Heart right ventricle (tissue), 16 donors: Measurements from ENCODE around the gene MTHFSD. TPM values are rescaled to one million over a fixed set of nuclear protein-coding genes. Genes with fewer than 3 reads are reported as not detected.
A peak's percentile ranks its signal among the peaks of the same experiment; 100 is the strongest.

Experiments
- ATAC-seq, 8 donors: fragments of 200-7000 bp; cut with Tn5 transposase; one replicate each; pipeline ENCODE4 v1.9.1; 2020; ENCODE audit warnings: mild to moderate bottlenecking in 8 of 8, moderate library complexity in 8 of 8, moderate number of reproducible peaks in 1 of 8
- DNase-seq, 2 donors: peaks; one replicate each; pipeline ENCODE4 v3.0.0-alpha.2; 2020
- H3K27ac ChIP-seq, 10 donors: fragments of 200-600 bp; sonication (generic) in 2 of 10; one replicate each; pipeline versions ENCODE4 v1.5.0 to v1.8.0; 2020 to 2022; ENCODE audit warnings: mild to moderate bottlenecking in 3 of 10
- H3K27me3 ChIP-seq, 7 donors: fragments of 200-600 bp; one replicate each; pipeline ENCODE4 v1.8.0; 2021 to 2022; ENCODE audit warnings: mild to moderate bottlenecking in 2 of 7
- H3K36me3 ChIP-seq, 9 donors: fragments of 200-600 bp; sonication (generic) in 1 of 9; one replicate each; pipeline versions ENCODE4 v1.5.0 to v1.8.0; 2020 to 2022; ENCODE audit warnings: mild to moderate bottlenecking in 2 of 9
- H3K4me1 ChIP-seq, 9 donors: fragments of 200-600 bp; sonication (generic) in 1 of 9; one replicate each; pipeline versions ENCODE4 v1.5.0 to v1.8.0; 2020 to 2022; ENCODE audit warnings: mild to moderate bottlenecking in 4 of 9
- H3K4me3 ChIP-seq, 10 donors: fragments of 200-600 bp; sonication (generic) in 2 of 10; one replicate each; pipeline versions ENCODE4 v1.5.0 to v1.8.0; 2020 to 2022; ENCODE audit warnings: mild to moderate bottlenecking in 7 of 10, moderate library complexity in 2 of 10
- H3K9me3 ChIP-seq, 11 donors: fragments of 200-600 bp in 10 of 11; sonication (generic) in 2 of 11; one replicate each; pipeline versions ENCODE4 v1.5.0 to v1.8.0; 2013 to 2022; ENCODE audit warnings: mild to moderate bottlenecking in 2 of 11, control low read depth in 1 of 11, moderate library complexity in 1 of 11
- WGBS, 2 donors: extraction: QIAGEN DNeasy Blood & Tissue Kit; methylation state at CpG; one replicate each; pipeline ENCODE4 v1.1.7; 2013; ENCODE audit warnings: inconsistent platforms in 1 of 2; 5-methylcytosine and 5-hydroxymethylcytosine counted together
- intact Hi-C, 10 donors: fragments of 100-400 bp; cut with DNase I; formaldehyde crosslinking; loops; one replicate each; pipeline versions ENCODE4 v1.11.1 to v1.14.2; 2022
- polyA plus RNA-seq, 2 donors: library from polyadenylated mRNA; stranded (reverse); fragments of 200-250 nt; gene quantifications; one replicate each; pipeline ENCODE4 v1.2.3, GENCODE V29; 2013
- total RNA-seq, 10 donors: library from RNA; stranded (reverse); fragmentation: NEBNext Ultra II Directional in 3 of 10; extraction: Animal tissue kit (Norgen Biotek cat#: 25700) in 3 of 10; gene quantifications; one replicate each; pipeline versions ENCODE4 v1.2.1 to v1.2.4, GENCODE V29; 2021 to 2023
- TF ChIP-seq, protein P1 (sequence below), 9 donors: fragments of 200-600 bp; sonication (generic) in 2 of 9; IDR thresholded peaks; one replicate each; pipeline versions ENCODE4 v1.5.0 to v1.8.0; 2021 to 2022; ENCODE audit warnings: antibody characterized with exemption in 9 of 9, mild to moderate bottlenecking in 5 of 9, moderate library complexity in 1 of 9
- donor health status: Arrhythmogenic right ventricular cardiomyopathy.
- donor health status: ischemic (EF 13 %, LVEDD 7.1; RV severe dilation, severe dysfunction).
- donor health status: healthy with polysubstance abuse.
- donor health status: DM: no; HTN: yes; CAD: no.
- donor health status: DM: no; HTN: no; CAD: no.
- donor health status: ischemic (EF 25% LVEDD 6.9; RV normal size, moderate dysfunction).
- donor health status: ischemic (EF 25% LVEDD 5.7; RV mildly dilated, moderate dysfunction).
- donor health status: healthy.
- donor health status: DM: yes; HTN: yes; CAD: no.
- donor health status: Ischemic cardiomyopathy.
- donor health status: ischemic (EF 35%, LVEDD 5.7; RV mildly dilated, moderate dysfunction).
- donor health status: nonischemic (EF 11% LVEDD 7.7; RV severe dilation, severe dysfunction).
- donor health status: DM: yes; HTN: yes; CAD: no.
- donor health status: PGD.
- donor health status: ischemic (EF 29% LVEDD 5.4; RV normal size, mild dysfunction).
- donor health status: nonischemic (EF 23%, LVEDD 6.1; RV moderate dilation, normal function).

MTHFSD gene
- total and polyA plus RNA-seq, 12 donors, result 5.1 to 13.1 (median 11.3) TPM

DNA sequence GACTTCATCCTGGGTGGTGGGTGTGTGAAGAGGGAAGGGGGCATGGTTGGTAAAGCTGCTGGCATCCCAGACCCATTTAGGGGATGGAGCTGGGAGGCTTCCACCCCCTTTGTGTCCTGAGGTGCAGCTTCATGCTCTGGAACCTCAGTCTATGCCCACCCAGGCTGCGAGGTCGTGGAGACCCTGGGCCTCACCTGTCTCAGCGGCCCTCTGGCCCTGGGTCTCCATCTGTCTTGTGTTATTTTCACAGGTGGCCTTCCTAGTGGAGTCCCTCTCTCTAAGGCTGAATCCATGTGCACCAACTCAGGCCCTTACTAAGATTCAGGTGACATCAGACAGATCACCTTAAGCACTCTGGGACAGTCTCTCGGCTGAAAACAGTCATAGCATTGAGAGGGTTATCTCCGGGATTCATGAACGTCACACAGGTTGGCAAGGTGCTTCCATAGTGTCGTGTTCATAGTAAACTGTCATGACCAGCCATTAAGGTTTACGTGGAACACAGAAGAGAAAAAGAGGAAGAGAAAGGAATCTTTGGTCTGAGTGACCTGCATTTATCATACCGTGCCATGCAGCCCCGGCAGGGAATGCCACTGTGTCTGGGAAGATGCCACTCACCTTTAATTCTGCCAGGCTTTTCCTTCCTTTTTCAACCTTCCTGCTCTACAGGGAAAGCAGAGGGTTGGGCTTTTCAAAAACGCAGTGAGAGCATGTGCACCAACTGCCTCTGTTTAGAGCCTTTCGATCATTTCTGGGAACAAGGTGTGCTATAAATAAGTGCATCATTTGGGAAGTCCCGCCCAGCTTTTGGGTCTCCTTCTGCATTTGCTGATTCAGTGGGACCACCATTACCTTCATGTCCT, 18.8 kb upstream of the MTHFSD start:
- ATAC-seq, result no peak
- H3K4me3 ChIP-seq, result no peak overlapping the region
- no peak for DNase-seq
- TF ChIP-seq, protein P1, sequence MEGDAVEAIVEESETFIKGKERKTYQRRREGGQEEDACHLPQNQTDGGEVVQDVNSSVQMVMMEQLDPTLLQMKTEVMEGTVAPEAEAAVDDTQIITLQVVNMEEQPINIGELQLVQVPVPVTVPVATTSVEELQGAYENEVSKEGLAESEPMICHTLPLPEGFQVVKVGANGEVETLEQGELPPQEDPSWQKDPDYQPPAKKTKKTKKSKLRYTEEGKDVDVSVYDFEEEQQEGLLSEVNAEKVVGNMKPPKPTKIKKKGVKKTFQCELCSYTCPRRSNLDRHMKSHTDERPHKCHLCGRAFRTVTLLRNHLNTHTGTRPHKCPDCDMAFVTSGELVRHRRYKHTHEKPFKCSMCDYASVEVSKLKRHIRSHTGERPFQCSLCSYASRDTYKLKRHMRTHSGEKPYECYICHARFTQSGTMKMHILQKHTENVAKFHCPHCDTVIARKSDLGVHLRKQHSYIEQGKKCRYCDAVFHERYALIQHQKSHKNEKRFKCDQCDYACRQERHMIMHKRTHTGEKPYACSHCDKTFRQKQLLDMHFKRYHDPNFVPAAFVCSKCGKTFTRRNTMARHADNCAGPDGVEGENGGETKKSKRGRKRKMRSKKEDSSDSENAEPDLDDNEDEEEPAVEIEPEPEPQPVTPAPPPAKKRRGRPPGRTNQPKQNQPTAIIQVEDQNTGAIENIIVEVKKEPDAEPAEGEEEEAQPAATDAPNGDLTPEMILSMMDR (IDR thresholded peaks at IDR 0.05), result no peak
- peaks cover 0 to 59% (median 27%) of the 10 kb centered on the region in 9 donors for H3K4me1 ChIP-seq
- WGBS, 2 donors, result 64 to 72% methylated on average over 13 of the region's 13 CpGs
- H3K9me3 ChIP-seq, result no peaks in the 10 kb centered on the region
- H3K27me3 ChIP-seq, result peaks cover 7 to 100% (median 97%) of the 10 kb centered on the region in 7 donors
- H3K27ac ChIP-seq, result peak overlapping the region in 6 of 10 donors; percentile 6 to 81 (median 36)
- H3K36me3 ChIP-seq, result no peaks in the 10 kb centered on the region
- intact Hi-C loops, result loop anchor here in 6 of 10 donors (5.0 to 10.0 kb wide), 4 partner anchors 91 to 261 kb away; no protein-coding TSS in a partner anchor

DNA sequence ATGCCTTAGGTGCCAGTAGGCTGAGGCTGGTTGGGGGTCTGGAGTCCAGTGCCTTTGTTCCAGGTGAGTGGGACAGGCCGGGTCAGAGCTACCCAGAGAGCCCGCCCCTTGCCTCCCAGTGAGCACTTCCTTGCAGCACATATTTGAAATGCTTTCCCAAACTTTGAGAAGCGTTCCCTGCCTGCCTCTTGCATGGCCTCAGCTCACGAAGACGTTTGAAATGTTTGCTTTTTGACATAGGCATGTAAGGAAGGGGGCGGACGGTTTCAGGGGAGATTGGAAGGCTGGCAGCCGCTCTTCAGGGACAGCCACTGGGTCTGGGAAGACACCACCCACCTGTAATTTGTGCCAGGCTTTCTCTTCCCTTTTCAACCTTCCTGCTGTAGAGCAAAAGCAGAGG, 18.2 kb upstream of the MTHFSD start:
- TF ChIP-seq, protein P1 (IDR thresholded peaks at IDR 0.05), result no peak
- 51 to 64% methylated on average over 8 of the region's 8 CpGs for WGBS, 2 donors
- Histone ChIP-seq H3K36me3 (no peaks in the 10 kb centered on the region), H3K4me3 (no peak overlapping the region), H3K27ac (peak overlapping the region in 3 of 10 donors; percentile 16 to 90 (median 25)), H3K4me1 (peaks cover 0 to 54% (median 21%) of the 10 kb centered on the region in 9 donors), H3K9me3 (no peaks in the 10 kb centered on the region), H3K27me3 (peaks cover 7 to 100% (median 96%) of the 10 kb centered on the region in 7 donors)
- intact Hi-C loops, result loop anchor here in 6 of 10 donors (5.0 to 10.0 kb wide), 4 partner anchors 92 to 262 kb away; no protein-coding TSS in a partner anchor
- no peak for DNase-seq
- no peak for ATAC-seq

DNA sequence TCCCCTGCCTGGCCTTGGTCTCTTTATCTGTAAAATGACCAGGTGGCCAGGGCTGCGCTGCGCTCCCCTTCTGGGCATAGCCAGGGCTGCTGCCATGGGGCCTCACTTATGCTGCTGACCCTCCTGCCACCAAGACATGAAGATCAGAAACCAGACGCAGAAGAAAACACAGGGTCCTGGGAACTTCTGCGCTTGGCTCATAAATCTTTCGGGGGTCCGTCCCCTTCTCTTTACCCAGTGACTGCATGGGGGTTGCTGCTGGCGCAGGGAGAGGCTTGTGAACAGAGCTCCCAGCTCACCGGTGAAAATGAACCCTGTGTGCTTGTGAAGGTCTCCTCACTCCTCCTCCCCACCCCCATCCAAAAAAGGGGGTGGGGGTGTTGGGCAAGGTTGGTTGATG, 17.6 kb upstream of the MTHFSD start:
- TF ChIP-seq, protein P1 (IDR thresholded peaks at IDR 0.05), result no peak
- Histone ChIP-seq H3K4me3 (peak overlapping the region in 1 of 10 donors; percentile 64), H3K27me3 (peaks cover 7 to 100% (median 93%) of the 10 kb centered on the region in 7 donors), H3K36me3 (no peaks in the 10 kb centered on the region), H3K9me3 (no peaks in the 10 kb centered on the region), H3K27ac (peak overlapping the region in 3 of 10 donors; percentile 25 to 90 (median 86)), H3K4me1 (peaks cover 0 to 49% (median 20%) of the 10 kb centered on the region in 9 donors)
- intact Hi-C loops, result loop anchor here in 6 of 10 donors (5.0 to 10.0 kb wide), 4 partner anchors 92 to 262 kb away; no protein-coding TSS in a partner anchor
- no peak for DNase-seq
- ATAC-seq, result no peak
- WGBS, 2 donors, result 81 to 85% methylated on average over 8 of the region's 8 CpGs

DNA sequence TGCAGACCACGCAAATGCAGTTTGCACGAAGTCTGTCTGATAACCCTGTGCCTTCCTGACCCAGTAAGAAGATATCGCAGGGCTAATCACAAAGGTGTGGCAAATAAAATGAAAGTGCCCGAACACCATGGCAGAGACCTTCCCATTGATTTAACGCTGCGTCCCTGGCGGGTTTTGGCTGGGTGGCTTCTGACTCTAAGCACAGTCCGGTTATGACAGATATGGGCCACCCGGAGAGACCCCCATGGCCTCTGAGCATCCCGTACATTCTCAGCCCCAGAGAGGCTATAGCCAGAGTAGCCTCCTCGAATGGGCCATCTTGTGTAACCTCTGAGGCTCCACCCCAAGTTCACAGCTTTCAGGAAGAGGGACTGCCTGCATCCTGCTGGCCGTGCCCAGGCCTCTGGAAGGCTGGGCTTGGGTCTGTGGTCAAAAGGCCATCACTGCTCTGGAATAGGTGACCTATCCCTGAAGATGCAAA, 17.0 kb upstream of the MTHFSD start:
- TF ChIP-seq, protein P1 (IDR thresholded peaks at IDR 0.05), result no peak
- peaks cover 0 to 46% (median 17%) of the 10 kb centered on the region in 9 donors for H3K4me1 ChIP-seq
- H3K9me3 ChIP-seq, result no peaks in the 10 kb centered on the region
- DNase-seq (no peak), ATAC-seq (no peak)
- H3K36me3 ChIP-seq, result no peaks in the 10 kb centered on the region
- intact Hi-C loops, result loop anchor here in 6 of 10 donors (5.0 to 10.0 kb wide), 4 partner anchors 93 to 263 kb away; no protein-coding TSS in a partner anchor
- peak overlapping the region in 8 of 10 donors; percentile 33 to 66 (median 60) for H3K4me3 ChIP-seq
- peak overlapping the region in 5 of 10 donors; percentile 13 to 90 (median 82) for H3K27ac ChIP-seq
- 60 to 67% methylated on average over 12 of the region's 12 CpGs for WGBS, 2 donors
- peaks cover 7 to 100% (median 93%) of the 10 kb centered on the region in 7 donors for H3K27me3 ChIP-seq
